Esophagus muscularis mucosa (tissue), 4 donors: ENCODE data around the gene CLEC1B.

ENCODE experiments used
- EP300 ChIP-seq: sonication (generic); formaldehyde crosslinking; IDR thresholded peaks from one replicate; pipeline ENCODE4 v1.6.1; 2017; ENCODE audit warnings: antibody characterized with exemption
- POLR2A ChIP-seq: fragments of 450-650 bp; IDR thresholded peaks from one replicate; pipeline ENCODE4 v1.6.1; 2017; ENCODE audit warnings: antibody characterized with exemption, moderate library complexity, mild to moderate bottlenecking, low read depth
- POLR2AphosphoS5 ChIP-seq, 2 donors: sonication (generic); formaldehyde crosslinking; IDR thresholded peaks; one replicate each; pipeline ENCODE4 v1.6.1; 2017; ENCODE audit warnings: antibody characterized with exemption in 2 of 2
- TF ChIP-seq, protein P1 (sequence below), 3 experiments: fragments of 200-600 bp in 2 of 3; fragments of 450-650 bp in 1 of 3; sonication (generic) in 2 of 3; IDR thresholded peaks; one replicate each; pipeline ENCODE4 v1.5.1; 2017 to 2019; ENCODE audit warnings: antibody characterized with exemption in 3 of 3, mild to moderate bottlenecking in 2 of 3, moderate library complexity in 1 of 3

GRCh38 chr12:9947674-9948073 lies 51.2 kb downstream of the CLEC1B start:
- TF ChIP-seq, protein P1, sequence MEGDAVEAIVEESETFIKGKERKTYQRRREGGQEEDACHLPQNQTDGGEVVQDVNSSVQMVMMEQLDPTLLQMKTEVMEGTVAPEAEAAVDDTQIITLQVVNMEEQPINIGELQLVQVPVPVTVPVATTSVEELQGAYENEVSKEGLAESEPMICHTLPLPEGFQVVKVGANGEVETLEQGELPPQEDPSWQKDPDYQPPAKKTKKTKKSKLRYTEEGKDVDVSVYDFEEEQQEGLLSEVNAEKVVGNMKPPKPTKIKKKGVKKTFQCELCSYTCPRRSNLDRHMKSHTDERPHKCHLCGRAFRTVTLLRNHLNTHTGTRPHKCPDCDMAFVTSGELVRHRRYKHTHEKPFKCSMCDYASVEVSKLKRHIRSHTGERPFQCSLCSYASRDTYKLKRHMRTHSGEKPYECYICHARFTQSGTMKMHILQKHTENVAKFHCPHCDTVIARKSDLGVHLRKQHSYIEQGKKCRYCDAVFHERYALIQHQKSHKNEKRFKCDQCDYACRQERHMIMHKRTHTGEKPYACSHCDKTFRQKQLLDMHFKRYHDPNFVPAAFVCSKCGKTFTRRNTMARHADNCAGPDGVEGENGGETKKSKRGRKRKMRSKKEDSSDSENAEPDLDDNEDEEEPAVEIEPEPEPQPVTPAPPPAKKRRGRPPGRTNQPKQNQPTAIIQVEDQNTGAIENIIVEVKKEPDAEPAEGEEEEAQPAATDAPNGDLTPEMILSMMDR (IDR thresholded peaks at IDR 0.05), result no peak
- TF ChIP-seq EP300 (no peak), POLR2A (no peak), POLR2AphosphoS5 (IDR thresholded peaks at IDR 0.05) (no peak)
